ENCODE results near the gene GLRX3.

DNA sequence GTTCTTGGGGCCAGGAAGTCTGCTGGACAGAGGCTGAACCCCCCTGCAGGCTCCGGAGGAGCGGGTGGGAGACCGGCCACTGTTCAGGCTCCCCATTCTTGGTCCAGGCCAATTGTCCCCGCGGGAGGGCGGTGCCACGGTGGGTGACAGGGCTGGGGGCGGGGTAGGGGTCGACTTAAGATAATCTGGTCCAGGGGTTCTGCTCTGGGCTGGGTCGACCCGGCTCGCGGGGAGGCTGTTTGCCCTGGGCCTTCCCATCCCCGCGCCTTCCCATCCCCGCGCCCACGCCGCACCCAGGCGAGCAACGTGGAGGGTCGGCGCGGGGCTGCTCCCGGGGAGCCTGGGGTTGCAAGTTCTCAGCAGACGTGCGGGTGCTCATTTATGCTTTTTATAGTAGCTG lies 7.3 kb upstream of the GLRX3 start:
- TF ChIP-seq CTCF (IDR thresholded peaks at IDR 0.05) (no peak), POLR2A (IDR thresholded peaks at IDR 0.05) (no peak)
